DOHH2 (cell line): ENCODE measurements around the gene FLII.

Experiments used
- H3F3A ChIP-seq: fragments of 200-600 bp; sonication (generic), shearing (Covaris generic); 2 replicates; pipeline ENCODE4 v1.6.0; 2016; ENCODE audit warnings: antibody characterized with exemption, mild to moderate bottlenecking; ENCODE audit not compliant: control insufficient read depth, insufficient read depth
- H3K27ac ChIP-seq: fragments of 200-600 bp; sonication (generic); 2 replicates; pipeline ENCODE4 v1.5.1; 2014; ENCODE audit warnings: low read depth, mild to moderate bottlenecking, low read length, moderate library complexity
- H3K27me3 ChIP-seq: fragments of 200-600 bp; sonication (generic); 2 replicates; pipeline ENCODE4 v1.6.1; 2014; ENCODE audit warnings: mild to moderate bottlenecking, low read length, mixed read lengths; ENCODE audit not compliant: control insufficient read depth
- H3K36me3 ChIP-seq: fragments of 200-600 bp; sonication (generic); 2 replicates; pipeline ENCODE4 v1.6.1; 2014; ENCODE audit warnings: mild to moderate bottlenecking, low read length, moderate library complexity, mixed read lengths; ENCODE audit not compliant: control insufficient read depth
- H3K4me1 ChIP-seq: fragments of 200-600 bp; sonication (generic); 2 replicates; pipeline ENCODE4 v1.6.1; 2014; ENCODE audit warnings: mild to moderate bottlenecking, low read length, mixed read lengths; ENCODE audit not compliant: control insufficient read depth
- H3K4me2 ChIP-seq: fragments of 200-600 bp; sonication (generic); 2 replicates; pipeline ENCODE4 v1.6.0; 2014; ENCODE audit warnings: mild to moderate bottlenecking, low read length, moderate library complexity
- H3K4me3 ChIP-seq: fragments of 200-600 bp; sonication (generic); 2 replicates; pipeline ENCODE4 v1.5.1; 2014; ENCODE audit warnings: mild to moderate bottlenecking, low read length, mixed read lengths
- H3K79me2 ChIP-seq: fragments of 200-600 bp; sonication (generic); 2 replicates; pipeline ENCODE4 v1.6.1; 2014; ENCODE audit warnings: mild to moderate bottlenecking, low read length, mixed read lengths; ENCODE audit not compliant: control insufficient read depth
- H3K9me2 ChIP-seq: fragments of 200-600 bp; sonication (generic); replicated peaks from 2 replicates; pipeline ENCODE4 v1.6.1; 2014; ENCODE audit warnings: mild to moderate bottlenecking, low read length, mixed read lengths; ENCODE audit not compliant: control insufficient read depth
- H3K9me3 ChIP-seq: fragments of 200-600 bp; sonication (generic); 2 replicates; pipeline ENCODE4 v1.6.1; 2014; ENCODE audit warnings: antibody characterized with exemption, low read length, mixed read lengths; ENCODE audit not compliant: control insufficient read depth, insufficient read depth
- H4K20me1 ChIP-seq: fragments of 200-600 bp; sonication (generic); 2 replicates; pipeline ENCODE4 v1.6.0; 2014; ENCODE audit warnings: low read depth, mild to moderate bottlenecking, antibody characterized with exemption, low read length, moderate library complexity; ENCODE audit not compliant: control insufficient read depth, insufficient read depth
- CTCF ChIP-seq: fragments of 200-600 bp; sonication (generic); IDR thresholded peaks from one replicate; pipeline ENCODE4 v1.5.1; 2014; ENCODE audit warnings: antibody characterized with exemption, mild to moderate bottlenecking, low read depth, low read length; ENCODE audit not compliant: poor library complexity, severe bottlenecking
- EZH2phosphoT487 ChIP-seq: fragments of 200-600 bp; sonication (generic); IDR thresholded peaks from 2 replicates; pipeline ENCODE4 v1.6.1; 2017; ENCODE audit warnings: borderline replicate concordance, mild to moderate bottlenecking, antibody characterized with exemption, low read length, moderate library complexity, mixed read lengths

Gene FLII

GRCh38 chr17:18280249-18280648 is 21.7 kb upstream of the FLII start:
- no peaks in the 10 kb centered on the region for H3K4me1 ChIP-seq
- H3K27me3 ChIP-seq: no peaks in the 10 kb centered on the region
- H3K4me3 ChIP-seq: no peak overlapping the region
- peaks cover 76% of the 10 kb centered on the region for H3K36me3 ChIP-seq
- no peak overlapping the region for H3K4me2 ChIP-seq
- no peak for TF ChIP-seq CTCF
- no peak for TF ChIP-seq EZH2phosphoT487
- H3K79me2 ChIP-seq: no peaks in the 10 kb centered on the region
- no peaks in the 10 kb centered on the region for H4K20me1 ChIP-seq
- no peaks in the 10 kb centered on the region for H3K9me2 ChIP-seq
- H3F3A ChIP-seq: no peaks in the 10 kb centered on the region
- H3K27ac ChIP-seq: no peak overlapping the region
- no peaks in the 10 kb centered on the region for H3K9me3 ChIP-seq

- no peaks in the 10 kb centered on the region for H3K9me3 ChIP-seq
- no peaks in the 10 kb centered on the region for H3K9me2 ChIP-seq
- no peak overlapping the region for H3K27ac ChIP-seq
- no peak for TF ChIP-seq EZH2phosphoT487
- no peak for TF ChIP-seq CTCF
- no peaks in the 10 kb centered on the region for H3K79me2 ChIP-seq
- no peak overlapping the region for H3K4me3 ChIP-seq
- no peaks in the 10 kb centered on the region for H4K20me1 ChIP-seq
- no peaks in the 10 kb centered on the region for H3F3A ChIP-seq
- H3K27me3 ChIP-seq: no peaks in the 10 kb centered on the region
- H3K36me3 ChIP-seq: peaks cover 77% of the 10 kb centered on the region
- H3K4me2 ChIP-seq: no peak overlapping the region
- no peaks in the 10 kb centered on the region for H3K4me1 ChIP-seq
These were observed 20.3 kb upstream of the FLII start for GRCh38 chr17:18278867-18279266.

GRCh38 chr17:18277076-18277475 is 18.5 kb upstream of the FLII start:
- no peaks in the 10 kb centered on the region for H3K9me3 ChIP-seq
- H3K36me3 ChIP-seq: peaks cover 70% of the 10 kb centered on the region

More at GRCh38 chr17:18277076-18277475, 18.5 kb upstream of the FLII start:
- Histone ChIP-seq H3K27ac (no peak overlapping the region), H3K79me2 (no peaks in the 10 kb centered on the region), H3K4me1 (no peaks in the 10 kb centered on the region), H4K20me1 (no peaks in the 10 kb centered on the region), H3K27me3 (no peaks in the 10 kb centered on the region), H3K4me2 (no peak overlapping the region), H3K4me3 (no peak overlapping the region), H3K9me2 (no peaks in the 10 kb centered on the region), H3F3A (no peaks in the 10 kb centered on the region; the same call in 1 of the 2 replicates)
- TF ChIP-seq CTCF (no peak), EZH2phosphoT487 (no peak)
